HL-60 (cell line): ENCODE results near the gene TPST2.

Experiments
- CTCF ChIP-seq: IDR thresholded peaks from one replicate; pipeline ENCODE4 v1.5.1; 2011; ENCODE audit warnings: low read length, control low read depth, inconsistent platforms; ENCODE audit not compliant: insufficient read depth
- POLR2AphosphoS5 ChIP-seq: IDR thresholded peaks from 2 replicates; pipeline ENCODE4 v1.6.1; 2012; ENCODE audit warnings: low read depth
- REST ChIP-seq: IDR thresholded peaks from 2 replicates; pipeline ENCODE4 v1.6.1; 2012; ENCODE audit warnings: low read depth; ENCODE audit not compliant: insufficient replicate concordance
- SPI1 ChIP-seq: IDR thresholded peaks from 2 replicates; pipeline ENCODE4 v1.6.1; 2012; ENCODE audit warnings: low read depth, mild to moderate bottlenecking, borderline replicate concordance

- no peak for TF ChIP-seq CTCF
- no peak for TF ChIP-seq POLR2AphosphoS5
- no peak for TF ChIP-seq REST
- no peak for TF ChIP-seq SPI1
Measured at GRCh38 chr22:26522012-26522411, 67.9 kb downstream of the TPST2 start.
